ENCODE data around the gene ADISSP.
A peak's percentile ranks its signal among the peaks of the same experiment; 100 is the strongest.

ADISSP gene

DNA sequence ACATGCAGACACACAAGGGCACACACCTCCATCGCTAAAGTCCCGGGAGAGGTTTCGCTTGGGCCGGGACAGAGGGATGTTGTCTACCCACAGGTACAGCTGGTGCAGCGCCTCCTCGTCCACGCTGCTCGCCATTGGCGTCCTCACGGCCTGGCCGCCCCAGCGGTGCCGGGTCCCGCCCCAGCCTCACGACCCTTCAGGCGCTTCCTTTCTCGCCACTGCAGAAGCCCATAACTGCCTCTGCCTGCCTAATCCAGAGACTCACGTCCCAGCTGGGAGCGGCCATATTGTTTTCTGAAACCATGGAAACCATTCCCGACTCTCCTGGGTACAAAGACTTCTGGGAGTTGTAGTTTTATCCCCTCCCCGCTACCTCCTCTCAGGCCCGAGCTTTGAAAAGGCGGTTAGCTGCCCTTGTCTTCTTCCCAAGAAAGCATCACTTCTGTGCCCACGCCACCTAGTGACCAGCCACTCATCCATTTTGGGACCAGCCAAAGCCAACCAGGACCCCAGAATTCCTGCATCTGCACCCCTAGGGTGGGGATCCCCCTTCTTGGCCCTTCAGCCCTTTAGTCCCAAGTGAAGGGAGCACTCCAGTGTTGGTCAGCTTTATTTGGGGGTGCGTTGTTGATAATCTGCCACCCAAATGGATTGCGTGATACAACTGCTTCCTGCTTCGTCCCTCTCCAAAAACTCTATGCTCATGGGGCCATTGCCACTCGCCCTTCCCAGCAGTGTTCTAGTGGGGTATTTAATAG lies 13.8 kb upstream of the ADISSP start, which contains the start of gene SPEF1:
Gene SPEF1, minus strand, starts transcription at position 296 of the 758 bp plus-strand sequence. Its CDS starts 161 bp downstream, at position 135.
- DNase-seq (ENCODE audit: low read depth), result peak; percentile 91

DNA sequence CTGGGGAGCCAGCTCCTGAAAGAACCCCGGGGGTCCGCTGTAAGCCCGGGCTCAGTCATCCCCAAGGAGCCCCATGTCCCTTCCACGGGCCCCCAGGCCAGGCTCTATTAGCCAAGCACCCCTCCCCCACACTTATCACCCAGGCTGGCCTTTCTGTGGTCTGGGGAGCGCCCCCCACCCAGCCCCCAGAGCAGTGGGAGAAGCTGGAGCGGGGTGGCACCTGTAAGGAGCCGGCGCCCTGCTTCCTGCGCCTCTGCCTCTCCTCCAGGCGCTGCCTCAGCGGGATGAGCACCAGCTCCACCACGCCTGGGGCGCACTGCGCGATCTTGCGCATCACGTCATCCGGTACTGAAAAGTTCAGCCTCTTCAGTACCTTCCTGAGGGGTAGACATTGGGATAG lies 11.4 kb upstream of the ADISSP start:
- DNase-seq (ENCODE audit: low read depth), result no peak

DNA sequence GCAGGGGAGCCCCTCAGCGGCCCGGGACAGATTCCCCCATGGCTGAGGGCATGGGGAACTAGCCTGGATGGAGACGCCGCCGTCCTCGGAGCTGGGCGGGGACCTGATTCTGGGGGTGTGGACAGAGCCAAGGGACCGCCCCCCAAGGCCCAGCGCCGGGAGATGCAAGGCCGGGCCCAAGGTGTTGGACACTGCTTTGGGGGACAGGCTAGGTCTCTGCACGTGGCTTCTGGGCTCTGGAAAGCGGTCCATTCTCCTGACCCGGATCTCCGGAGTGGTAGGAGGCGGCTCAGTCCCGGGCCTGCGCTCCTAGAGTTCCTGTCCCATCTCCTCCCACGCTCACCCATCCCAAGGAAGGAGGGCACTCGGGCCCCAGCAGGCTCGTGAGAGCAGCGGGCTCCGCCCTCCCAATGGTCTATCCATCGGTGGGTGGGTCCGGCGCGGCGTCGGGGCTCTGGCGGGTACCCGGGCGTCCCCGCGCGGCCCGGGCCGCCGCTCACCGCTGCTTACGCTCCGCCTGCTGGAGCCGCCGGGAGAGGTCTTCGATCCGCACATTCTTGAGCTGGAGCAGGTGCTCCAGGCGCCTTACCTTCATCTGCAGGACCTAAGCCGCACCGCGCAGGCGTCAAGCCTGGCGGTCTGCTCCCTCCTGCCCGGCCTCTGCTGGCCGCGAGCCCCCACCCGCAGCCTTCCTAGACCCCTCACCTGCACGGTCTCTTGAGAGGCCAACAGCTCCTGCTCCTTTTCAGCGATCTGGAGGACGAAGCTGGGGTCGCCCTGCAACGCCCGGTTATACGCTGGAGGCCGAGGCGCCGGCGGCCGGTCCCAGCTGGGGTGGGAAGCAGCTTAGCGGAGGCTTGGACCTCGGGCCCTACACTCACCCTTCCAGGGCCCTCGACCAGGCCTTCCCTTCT lies 10.4 kb upstream of the ADISSP start:
- no peak for DNase-seq (ENCODE audit: low read depth)

DNA sequence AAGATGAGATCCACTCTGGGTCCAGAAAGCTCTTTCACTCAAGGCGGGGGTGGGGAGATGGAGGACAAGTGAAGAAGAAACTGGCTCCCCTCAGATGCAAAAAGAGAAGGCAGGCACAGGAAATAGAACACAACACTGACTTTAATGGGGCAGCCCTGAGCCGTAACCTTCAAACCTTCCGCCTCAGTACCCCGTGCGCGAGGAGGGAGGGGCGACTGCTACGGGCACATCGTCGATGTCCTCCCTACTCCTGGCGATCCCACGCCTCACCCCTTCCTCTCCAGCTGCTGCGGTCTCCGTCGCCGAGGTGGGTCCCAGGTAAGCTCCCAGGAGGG lies 9.8 kb upstream of the ADISSP start:
- no peak for DNase-seq (ENCODE audit: low read depth)

DNA sequence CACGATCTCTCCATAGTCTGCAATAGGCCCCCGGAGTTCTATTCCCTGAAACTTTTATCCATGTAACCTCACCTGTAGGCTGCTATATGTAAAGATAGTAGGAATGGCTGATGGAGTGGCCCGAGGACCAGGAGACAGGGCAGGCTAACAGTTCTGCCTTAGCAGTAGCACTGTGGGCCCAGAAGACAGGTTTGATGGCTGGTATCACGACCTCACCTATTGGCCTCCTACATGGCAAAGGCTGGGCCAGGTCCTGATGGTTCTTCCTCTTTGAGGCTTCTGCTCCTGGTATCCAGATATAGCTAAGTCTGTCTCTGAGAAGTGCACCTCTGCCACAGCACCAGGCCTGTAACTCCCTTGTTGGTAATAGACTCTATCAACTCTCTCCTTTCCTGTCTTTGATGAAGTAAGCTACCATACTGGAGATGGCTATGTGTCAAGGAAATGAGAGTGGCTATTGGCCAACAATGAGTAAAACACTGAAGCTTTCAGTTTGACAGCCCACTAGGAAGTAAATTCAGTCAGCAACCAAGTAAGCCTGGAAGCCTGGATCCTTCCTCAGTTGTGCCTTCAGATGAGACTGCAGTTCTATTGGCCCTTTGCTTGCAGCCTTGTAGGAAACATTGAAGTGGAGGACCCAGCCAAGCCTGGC lies 8.0 kb upstream of the ADISSP start:
- DNase-seq (ENCODE audit: low read depth), result no peak

DNA sequence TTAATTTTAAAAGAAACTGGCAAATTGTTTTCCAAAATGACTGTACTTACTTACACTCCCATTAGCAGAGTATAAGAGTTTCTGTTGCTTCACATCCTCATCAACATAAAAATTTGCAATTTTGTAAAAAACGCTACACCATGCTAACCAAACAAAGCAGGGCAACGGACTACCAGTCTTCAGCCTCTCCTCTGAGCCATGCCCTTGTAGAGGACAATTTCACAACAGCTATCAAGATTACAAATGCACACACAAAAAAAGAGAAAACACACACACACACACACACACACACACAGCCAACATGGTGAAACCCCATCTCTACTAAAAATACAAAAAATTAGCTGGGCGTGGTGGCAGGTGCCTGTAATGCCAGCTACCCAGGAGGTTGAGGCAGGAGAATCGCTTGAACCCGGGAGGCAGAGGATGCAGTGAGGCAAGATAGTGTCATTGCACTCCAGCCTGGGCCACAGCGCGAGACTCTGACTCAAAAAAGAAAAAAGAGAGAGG lies 4.1 kb upstream of the ADISSP start:
- no peak for DNase-seq (ENCODE audit: low read depth)

DNA sequence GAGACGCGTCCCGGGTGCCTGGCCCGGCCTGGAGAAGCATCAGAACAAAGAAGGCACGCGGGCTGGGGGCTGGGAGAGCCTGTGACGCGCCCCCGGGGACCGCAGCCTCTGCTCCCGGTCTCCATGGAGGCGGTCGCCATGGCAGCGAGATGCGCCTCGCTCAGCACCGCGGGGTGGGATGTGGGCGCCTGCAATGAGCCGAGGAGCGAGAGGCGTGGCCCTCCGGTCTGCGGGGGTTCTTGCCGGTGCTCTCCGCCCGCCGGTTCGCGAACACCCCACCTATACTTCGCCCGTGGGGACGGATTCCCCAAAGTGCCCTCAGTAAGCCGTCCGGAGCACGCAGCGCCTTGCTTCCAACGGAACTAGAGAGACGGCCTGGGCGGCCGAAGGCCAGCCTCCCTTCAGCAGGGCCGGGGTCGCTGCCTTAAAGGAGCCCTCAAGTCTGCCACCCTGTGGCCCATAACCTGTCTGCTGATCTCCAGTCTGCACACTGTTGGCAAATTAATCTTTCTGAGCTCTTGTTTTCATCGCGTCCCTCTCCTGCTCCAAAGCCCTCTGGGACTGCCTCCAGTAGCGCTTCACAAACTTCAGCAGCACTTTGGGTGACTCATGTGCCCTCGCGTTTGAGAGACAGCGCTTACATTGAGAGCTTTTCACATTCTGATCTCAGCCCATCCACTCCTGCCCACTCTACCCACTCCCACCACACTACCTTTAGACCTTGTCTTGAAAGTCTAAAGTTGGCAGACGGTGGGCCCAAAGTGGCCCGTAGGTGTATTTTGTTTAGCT lies 983 bp upstream of the ADISSP start:
- DNase-seq (ENCODE audit: low read depth), result peak; percentile 65

DNA sequence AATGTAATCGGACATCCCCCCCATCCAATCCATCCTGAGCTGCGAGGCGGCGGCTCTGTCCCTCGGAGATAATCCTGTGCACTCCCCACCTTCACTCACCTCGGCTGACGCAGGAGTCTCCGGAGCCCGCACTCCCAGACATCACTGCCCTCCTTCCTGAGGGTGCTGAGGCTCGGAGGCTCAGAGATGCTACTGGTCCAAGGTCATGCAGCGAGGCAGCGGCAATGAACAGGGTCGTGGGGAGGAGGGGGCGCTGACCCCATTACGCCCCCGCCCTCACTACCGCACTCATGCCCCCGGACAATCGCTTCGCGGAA lies 485 bp downstream of the ADISSP start:
- no peak for DNase-seq (ENCODE audit: low read depth)

DNA sequence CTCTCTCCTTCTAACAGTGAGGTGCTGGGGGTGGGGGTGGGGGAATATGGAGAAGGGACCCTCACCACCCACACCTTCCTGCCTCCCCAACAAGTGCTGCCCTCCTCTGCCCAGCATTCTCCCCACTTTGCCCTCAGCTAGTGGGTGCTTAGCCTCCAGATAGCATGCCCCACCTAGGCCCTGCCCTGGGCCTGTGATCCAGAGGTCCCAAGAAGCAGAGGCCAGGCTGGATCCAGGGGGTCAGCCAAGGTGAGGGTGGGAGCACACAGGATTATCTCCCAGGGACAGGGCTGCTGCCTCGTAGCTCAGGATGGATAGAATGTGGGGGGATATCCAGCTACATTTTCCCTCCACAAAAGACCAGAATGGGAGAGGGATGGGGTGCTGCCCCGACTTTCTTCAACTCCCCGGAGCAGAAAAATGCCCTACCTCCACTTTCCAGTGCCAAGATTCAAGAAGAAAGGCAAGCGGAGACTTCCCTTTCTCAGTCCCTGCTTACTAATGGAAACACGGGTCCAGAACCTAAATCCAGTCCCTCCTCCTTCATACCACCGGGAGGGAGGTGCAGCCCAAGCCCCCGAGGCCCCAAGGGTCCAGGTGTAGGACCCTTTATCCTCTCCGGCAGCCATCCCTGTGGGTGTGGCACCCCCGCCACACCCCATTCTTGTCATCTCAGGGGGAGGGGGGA lies 987 bp downstream of the ADISSP start:
- DNase-seq (ENCODE audit: low read depth), result no peak

DNA sequence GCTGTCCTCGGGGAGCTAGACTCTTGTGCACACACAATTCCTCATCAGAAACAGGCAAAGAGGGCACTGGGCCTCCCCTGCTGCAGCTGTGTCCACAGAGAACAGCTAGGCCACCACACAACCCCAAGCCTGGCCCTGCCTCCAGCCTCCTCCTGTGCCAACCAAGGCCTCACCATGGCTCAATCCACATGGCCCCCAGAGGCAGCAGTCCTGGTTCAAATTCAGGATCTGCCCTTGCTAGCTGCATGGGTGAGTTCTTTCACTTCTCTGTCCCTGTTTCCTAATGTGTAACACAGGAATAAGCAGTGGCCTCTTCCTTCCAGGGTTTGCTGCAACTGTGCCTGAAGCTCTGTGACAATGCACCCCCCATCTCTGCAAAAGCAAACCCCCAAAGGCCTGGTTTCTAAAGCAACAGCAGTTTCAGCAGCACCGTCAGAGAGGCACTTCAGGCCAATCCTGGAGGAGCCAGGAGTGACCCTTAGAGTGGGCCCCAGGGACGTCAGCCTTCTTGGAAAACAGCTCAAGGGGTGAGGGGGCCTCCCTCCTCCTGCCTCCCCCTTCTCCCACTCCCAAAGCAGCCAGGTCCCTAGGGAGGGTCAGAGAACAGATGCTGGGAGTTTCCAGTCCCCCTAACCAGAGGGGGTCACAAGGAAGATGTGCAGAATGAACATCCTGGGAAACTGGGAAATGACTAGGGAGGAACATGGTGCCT lies 2.2 kb downstream of the ADISSP start:
- DNase-seq (ENCODE audit: low read depth), result no peak

DNA sequence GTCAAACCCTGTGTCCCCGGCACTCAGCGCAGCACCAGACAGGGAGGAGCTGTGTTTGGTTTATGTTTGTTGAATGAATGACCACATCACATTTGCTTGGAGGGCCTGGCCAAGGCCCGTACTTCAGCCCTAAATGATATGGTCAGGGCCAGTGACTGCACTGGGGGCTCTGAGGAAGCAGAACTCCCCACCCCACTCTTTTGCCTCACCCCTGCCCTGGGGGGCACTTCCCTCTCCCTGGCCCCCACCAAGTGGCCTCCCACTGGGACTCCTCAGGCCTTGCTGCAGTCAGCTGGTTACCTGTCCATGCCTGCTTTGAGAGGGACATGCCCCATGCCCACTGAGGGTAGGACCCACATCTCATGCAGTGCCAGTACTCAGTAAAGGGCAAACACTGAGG lies 2.9 kb downstream of the ADISSP start:
- no peak for DNase-seq (ENCODE audit: low read depth)

DNA sequence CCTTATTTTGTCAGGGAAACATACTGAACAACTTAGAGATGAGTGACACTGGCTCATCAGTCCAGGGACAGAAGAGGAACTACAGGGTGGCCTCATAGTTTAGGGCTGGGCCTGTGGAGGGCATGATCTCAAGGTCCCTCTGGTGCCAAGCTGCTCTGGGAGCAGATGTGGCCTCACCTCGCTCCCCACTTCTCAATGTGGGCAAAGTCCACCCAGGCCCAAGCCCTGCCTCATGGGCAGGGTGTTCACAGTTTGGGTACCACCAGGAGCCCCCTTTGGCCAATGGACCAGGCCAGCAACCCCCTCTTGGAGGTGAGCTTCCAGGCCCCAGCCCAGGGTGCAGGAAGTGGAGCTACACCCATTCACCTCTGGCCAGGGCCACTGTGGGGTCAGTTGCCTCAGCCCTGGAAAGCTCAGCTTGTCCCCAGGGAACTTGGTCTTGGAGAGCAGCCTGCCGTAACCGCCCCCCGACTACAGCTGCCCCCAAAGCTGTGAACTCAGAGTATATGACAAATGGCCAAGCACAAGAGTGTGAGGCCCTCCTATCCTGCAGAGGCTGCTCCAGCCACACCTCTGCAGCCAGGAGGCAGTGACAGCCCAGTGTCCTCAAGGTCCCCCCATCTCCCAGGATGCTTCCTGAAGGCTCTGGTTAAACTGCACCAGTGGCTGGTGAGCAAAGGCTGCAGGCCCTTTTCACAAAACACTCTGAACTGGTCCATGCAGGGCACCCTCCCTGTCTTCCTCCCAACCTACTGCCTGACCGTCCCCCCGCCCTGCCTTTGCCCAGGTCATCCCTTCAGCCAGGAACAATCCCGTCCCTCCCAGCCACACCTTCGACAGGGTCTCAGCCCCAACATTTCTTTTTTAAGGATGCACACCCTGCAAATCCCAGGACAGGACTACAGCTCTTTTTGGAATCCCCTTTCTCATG lies 3.6 kb downstream of the ADISSP start:
- no peak for DNase-seq (ENCODE audit: low read depth)

DNA sequence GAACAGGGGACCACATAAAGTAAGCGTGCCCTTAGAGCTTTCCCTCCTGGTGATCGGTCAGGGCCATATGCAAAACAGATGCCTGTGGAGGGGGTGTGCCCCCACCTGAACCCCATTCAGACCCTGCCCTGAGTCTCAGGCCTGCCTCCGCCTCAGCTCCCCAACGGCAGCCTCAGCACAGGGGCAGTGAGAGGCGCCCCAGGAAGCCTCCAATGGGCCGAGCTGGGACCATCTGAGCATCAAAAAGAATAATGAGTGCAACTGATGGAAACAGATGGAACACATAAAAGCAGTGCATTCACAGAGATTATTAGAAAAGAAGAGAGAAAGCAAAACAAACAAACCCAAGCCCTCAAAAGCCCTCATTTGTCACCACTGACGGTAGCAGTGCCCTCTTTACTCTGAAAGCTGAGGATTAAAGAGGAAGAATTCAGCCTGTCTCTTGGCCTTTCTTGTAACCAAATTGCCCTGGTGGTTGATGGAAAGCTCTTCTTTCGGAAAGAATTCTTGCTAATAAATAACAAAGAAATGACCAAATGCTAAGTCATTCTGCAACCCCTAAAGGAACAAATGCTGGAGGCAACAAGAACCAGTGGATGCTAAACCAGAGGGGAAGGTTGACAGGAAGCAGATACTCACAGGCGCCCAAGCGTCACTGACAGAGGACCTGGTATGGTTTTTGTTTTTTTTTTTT lies 6.8 kb downstream of the ADISSP start:
- no peak for DNase-seq (ENCODE audit: low read depth)

DNA sequence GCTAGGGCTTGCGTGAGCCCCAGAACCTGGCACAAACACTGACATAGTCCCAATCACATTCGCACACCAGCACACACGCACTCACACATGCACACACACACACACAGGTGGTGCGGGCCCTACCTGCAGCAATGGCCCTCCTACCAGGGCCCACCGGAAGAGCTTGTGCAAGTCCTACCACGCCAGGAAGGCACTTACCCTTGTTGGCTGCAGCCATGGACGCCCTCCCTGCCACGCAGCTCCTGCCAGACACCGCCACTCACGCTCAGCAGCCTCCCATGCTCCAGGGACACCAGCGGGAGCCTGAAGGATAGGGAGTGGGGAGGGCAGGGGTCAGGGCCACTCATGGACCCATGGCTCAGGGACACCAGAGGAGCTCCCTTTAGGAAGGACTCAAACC lies 7.7 kb downstream of the ADISSP start:
- no peak for DNase-seq (ENCODE audit: low read depth)

DNA sequence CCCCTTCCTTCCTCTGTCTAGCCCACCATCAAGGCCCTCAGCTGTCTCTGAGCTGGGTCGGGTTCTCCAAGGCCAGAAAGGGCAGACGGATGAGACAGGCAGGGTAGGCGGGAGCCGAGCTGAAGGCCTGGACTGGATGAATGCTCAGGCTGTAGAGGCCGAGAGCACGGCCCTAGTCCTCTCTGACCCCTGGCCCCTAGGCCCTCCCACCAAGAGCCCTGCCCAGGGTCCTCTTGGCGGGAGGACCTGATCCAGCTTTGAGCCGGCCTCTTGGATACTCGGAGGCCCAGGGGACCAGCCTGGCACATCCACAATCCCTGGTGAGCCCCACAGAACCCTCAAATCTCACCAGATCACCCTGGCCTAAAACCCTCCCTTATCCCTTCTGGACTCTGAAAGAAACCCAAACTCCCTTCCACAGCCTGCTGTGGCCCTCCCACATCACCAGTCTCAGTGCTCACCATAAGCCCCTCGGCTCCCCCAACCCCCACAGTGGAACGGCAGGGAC lies 8.2 kb downstream of the ADISSP start:
- DNase-seq (ENCODE audit: low read depth), result no peak

DNA sequence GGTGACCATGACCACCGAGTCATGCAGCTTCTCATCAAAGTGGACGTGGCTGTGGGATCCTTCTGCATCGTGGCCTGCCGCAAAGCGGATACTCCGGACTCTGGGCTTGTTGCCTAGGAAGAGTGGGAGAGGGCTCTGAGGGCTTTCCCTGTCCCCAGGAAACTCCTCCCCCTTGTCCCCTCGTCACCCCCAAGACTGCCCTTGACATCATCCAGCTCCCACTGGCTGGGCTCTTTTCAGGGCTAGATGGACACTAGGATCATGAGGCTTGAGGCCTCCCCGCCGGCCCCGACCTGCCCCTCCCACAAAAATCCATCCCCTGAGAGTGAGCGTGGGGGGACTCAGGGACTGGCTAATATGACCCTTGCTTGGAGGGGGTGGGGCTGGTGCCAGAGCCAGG lies 9.0 kb downstream of the ADISSP start:
- no peak for DNase-seq (ENCODE audit: low read depth)

DNA sequence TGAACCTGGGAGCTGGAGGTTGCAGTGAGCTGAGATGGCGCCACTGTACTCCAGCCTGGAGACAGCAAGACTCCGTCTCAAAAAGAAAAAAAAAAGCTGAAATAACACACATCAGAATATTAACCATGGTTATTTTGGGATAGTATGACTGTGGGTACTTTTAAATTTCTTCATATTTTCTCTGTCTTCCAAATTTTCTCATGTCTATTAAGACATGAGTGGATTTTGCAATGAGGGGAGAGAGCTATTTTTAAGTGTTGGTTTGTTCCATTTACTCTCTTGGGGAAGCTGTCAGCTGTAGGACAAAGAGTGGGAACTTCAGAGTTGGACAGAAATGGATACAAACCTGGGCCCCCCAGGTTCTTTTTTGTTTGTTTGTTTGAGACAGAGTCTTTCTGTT lies 10.3 kb downstream of the ADISSP start:
- no peak for DNase-seq (ENCODE audit: low read depth)

DNA sequence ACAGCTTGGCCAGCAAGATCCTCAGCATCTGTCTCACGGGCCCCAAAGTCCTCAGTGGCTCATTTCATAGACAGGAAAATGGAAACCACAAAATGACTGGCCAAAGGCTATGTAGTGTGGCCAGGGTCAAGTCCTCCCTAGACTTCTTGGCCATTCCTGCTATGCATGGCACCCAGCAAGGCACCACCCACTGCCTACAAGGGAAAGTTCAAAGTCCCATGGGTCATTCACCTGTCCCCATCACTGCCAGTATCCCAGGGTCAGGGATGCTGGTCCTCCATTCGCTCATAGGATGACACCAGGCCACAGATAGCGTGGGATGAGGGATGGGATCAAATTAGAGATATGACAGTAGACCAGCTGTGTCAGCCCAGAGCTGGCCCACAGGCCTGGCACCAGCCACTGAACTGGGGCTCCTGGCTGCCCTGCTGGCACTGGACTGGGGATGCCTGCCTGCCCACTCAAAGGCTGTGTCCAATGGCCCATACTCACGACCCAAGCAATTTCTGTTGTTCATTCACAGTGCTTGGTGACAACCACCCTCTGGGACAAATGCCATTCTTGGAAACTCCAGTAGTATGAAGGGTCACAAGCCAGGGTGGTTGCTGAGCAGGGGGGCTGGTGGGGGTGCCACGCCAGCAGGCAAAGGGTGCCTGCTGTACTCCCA lies 11.6 kb downstream of the ADISSP start:
- no peak for DNase-seq (ENCODE audit: low read depth)

Measured in HS-27A (cell line).